RPMI7951 (cell line): ENCODE measurements around the gene OTOG. TPM values are rescaled to one million over a fixed set of nuclear protein-coding genes. Genes with fewer than 3 reads are reported as not detected.

ENCODE experiments used
- DNase-seq: peaks from one replicate; pipeline ENCODE4 v3.0.0-alpha.2; 2012; ENCODE audit warnings: low read depth
- total RNA-seq: library from RNA; depleted of rRNA; stranded (reverse); fragments of >200 nt; shearing (Covaris generic); gene quantifications from 2 replicates; pipeline ENCODE4 v1.2.3, GENCODE V29; 2014

OTOG gene
- total RNA-seq, 1 experiment from 2014 or later: not detected

GRCh38 chr11:17517186-17517585 lies 29.9 kb upstream of the OTOG start:
- DNase-seq: no peak

GRCh38 chr11:17518366-17518765 lies 28.7 kb upstream of the OTOG start:
- no peak for DNase-seq

GRCh38 chr11:17519061-17519885 lies 27.8 kb upstream of the OTOG start:
- no peak for DNase-seq

GRCh38 chr11:17521106-17521900 lies 25.8 kb upstream of the OTOG start:
- no peak for DNase-seq

DNA sequence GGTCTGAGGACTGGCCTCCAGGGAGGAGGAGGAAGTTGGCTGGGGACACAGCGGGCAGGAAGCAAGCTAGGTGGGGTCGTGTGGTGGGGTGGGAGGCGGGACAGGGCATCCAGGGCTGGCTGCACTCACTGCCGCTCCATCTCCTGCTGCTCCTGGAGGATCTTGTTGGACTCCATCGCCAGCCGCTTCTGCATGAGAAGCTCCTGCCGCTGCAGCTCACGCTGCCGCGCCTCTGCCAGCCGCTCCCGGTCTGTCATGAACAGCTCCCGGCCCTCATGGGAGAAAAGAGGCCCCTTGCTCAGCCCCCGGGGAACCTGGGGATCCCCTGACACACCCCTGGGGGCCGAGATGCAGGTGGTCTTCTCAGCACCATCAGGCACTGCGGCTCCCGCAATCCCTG lies 24.4 kb upstream of the OTOG start:
- DNase-seq: no peak

GRCh38 chr11:17524221-17524620 lies 22.8 kb upstream of the OTOG start:
- DNase-seq: no peak

GRCh38 chr11:17525570-17525969 lies 21.5 kb upstream of the OTOG start:
- DNase-seq: no peak

DNA sequence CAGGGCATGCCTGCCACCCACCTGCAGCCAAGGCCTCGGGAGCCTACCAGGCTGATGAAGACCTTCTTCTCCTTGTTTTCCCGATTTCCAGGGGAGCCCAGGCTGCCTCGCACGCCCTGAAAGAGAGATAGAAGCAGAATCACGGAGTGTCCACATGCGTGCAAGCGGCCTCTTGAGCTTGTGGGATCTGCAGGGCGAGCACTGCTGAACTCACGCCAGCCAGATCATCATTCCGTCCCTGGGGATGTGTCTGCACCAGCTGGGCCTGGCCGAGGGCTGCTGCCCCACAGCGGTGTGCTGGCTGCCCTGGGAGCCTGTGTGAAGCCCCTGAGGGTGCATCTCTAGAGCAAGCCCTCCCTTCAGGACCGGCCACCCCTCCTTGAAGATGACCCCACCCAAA lies 20.7 kb upstream of the OTOG start:
- DNase-seq: peak; percentile 17

DNA sequence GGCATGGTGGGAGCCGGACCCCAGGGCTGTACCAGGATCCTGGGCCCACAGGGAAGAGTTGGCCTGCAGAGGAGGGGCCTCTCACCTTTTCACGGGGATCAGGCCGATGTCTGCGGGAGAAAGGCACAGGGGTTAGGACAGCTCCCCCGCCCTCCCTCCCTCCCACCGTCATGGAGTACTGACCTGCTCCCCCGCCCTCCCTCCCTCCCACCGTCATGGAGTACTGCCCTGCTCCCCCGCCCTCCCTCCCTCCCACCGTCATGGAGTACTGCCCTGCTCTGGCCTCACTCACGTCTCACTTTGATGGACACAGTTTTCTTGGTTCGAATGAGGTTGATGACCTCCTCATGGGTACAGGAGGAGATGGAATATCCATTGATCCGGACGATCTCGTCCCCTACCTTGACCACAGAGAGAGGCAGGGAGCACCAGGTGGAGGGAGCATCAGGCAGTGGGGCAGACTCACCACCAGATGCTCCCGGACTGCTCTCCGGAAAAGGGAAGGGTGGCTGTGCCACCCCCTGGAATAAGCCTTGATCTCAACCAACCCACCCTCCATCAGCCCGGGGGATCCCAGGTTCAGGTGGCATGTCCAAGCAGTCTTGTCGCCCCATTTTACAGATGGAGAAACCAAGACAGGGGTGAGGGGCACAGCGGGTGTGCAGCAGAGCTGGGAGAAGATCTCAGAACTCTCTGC lies 20.0 kb upstream of the OTOG start:
- DNase-seq: no peak

- DNase-seq: no peak
Measured at GRCh38 chr11:17527628-17527995, 19.4 kb upstream of the OTOG start.

- peak; percentile 17 for DNase-seq
Measured at GRCh38 chr11:17528181-17528691, 18.8 kb upstream of the OTOG start.

DNA sequence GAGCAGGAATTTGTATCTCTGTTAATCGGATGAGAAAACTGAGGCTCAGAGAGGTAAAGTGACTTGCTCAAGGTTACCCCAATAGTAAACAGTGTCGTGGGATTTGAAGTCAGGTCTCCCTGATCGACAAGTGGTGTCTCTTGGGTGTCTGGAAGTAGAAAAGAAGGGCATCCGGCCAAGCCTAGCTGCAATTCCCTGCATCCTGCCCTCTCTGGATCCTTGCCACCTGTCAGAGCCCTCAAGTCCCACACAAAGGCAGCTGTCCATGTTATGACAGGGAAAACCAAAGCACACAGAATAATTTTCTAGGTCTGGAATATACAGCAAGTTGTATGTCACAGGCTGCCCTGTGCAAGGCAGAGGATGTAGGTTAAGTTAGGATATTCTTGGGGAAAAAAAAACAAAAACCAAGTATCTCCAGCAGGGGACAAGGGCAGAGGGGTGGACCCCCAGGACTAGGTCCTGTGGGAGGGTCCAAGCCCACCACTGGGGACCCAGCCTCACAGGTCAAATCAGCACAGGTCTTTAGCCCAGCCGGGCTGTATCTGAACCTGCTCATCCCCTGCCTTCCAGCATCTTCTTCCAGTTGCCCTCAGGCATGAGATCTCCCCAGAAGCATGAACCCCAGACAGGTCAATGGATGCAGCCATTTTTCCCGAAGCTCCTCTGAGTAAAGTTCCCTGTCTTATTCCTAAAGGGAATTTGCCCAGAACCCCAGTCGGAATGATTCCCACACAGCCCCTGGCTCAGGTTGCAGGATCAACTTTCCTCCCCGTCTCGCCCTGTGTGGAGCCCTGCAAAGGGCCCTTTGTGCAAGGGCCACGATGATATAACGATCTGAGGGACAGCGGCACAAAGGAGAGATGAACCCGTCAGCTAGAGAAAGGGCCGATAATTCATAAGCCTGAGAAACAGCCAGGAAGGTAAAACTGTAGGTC lies 17.9 kb upstream of the OTOG start:
- peak; percentile 9 for DNase-seq

DNA sequence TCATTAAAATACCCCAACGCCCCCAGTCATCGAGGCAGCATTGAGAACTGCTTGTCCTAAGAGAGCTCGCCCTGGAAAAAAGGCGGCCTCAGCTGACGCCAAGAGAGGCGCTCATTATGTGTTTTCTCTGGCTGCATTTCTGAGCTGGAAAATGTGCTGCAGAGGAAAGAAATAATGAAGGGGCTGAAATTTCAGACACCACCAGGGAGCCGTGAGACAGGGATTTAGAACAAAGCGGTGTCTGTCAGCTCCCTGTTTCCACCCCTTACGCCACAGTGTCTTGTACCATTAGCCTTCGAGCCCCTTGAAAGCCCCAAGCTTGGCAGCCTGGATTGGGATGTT lies 17.2 kb upstream of the OTOG start:
- no peak for DNase-seq

DNA sequence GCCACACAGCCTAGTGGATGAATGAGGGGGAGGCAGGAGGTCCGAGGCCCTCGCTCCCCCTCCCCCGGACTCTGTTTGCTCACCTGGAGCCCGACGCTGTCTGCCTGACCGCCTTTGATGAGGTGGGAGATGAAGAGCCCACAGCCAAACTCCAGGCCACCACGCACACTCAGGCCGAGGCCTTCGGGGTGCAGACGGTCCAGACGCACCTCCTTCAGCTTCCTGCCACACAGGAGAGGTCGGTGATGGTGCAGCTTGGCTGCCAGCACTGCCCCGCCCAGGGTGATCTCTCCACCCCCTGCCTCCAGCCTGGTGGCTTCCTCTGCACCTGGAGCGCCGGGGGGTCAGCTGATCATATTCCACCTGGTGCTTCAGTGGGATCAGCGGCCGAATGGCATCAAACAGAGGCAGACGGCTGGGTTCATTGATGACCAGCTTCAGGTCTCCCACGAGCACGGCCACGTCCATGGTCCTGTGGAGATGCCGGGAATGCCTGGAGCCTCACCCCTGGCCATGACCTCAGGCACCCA lies 15.9 kb upstream of the OTOG start:
- no peak for DNase-seq

DNA sequence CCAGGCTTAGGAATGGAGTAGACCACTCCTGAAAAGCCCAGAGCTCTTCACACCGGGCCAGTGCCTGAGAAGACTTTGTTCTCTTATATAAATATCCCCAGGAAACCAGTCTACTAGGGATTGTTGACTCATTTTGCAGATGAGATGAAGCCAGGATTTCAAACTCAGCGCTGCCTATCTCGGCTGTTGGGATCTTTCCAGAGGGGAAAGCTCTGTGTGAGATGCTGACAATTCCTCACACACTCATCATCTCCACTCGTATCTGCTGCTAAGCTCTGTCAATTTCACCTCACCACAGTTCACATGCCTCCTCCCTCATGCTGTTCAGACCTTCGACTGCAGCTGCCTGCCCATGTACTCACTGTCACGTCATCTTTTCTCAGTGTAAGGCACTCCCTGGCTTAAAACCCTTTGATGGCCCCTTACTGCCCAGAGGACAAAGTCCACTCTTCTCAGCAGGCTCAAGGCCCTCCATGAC lies 15.4 kb upstream of the OTOG start:
- DNase-seq: peak; percentile 38

- DNase-seq: no peak
Measured at GRCh38 chr11:17532784-17533183, 14.3 kb upstream of the OTOG start.

DNA sequence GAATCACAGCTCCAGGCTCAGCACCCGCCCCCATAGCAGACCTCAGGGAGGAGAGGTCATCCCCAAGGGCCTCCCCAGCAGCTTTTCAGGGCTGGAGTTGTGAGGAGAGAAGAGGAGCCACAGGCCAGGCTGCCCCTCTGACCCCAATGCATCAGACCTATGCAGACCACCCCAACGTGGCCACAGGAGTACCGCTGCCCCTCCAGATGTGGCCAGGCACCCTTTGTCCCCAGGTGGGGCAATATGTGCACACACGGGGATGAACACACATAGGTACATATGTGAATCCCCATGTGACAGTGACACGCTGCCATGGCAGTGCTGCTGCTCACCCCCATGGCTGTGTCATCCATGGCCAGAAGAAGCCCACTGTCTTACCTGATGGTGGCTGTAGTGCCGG lies 13.7 kb upstream of the OTOG start:
- DNase-seq: no peak

DNA sequence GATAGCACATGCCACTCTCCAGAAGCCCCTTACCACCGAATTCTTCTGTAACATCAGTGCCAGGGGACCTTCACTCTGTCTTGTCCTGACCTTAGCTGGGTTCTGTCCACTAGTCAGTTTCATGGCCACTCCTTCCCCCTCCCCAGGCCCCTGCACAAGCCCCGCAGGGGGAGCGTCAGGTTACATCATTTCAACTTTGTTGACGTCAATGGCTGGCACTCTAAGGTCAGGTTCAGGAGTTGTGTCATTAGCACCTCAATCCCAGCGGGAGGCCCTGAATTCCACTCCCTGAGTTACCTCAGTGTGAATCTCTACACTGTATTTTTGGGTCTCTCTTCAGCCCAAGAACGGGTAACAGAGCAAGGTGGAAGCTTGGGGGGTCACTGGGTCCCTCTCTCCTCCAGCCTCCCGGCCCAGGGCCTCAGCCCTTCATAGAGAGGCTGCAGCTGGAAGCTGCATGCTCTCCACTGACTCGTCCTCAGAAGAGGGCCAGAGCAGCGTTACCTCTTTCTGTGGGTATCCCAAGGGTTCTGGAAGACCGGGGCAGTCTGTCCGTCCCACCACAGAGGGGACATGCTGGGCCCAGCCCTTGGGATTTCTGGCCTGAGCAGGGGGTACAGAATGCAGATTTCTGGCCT lies 13.2 kb upstream of the OTOG start:
- DNase-seq: no peak

GRCh38 chr11:17535488-17535887 lies 11.6 kb upstream of the OTOG start:
- DNase-seq: no peak

DNA sequence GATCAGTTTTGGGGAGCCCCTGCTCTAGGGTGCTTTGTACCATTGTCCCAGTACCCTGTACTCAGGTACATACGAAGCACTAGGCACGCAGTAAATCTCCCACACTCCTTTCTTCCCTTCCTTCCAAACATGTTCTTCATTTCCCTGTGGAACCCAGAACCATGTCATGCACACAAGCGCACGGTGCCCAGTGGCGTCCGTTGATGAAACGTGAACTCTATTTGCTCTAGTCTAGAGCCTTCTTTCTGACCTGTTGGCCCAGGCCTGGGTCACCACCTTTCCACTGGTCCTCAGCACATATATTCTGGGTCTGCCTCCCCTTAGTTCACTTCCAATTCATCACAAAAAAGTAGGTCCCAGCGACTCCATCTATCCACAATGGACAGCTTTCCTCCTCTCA lies 9.8 kb upstream of the OTOG start:
- DNase-seq: no peak
